GM19035 (cell line): ENCODE results near the gene SYNE4.
A peak's percentile ranks its signal among the peaks of the same experiment; 100 is the strongest.
"Not testable (repeated sequence)": the region's sequence is repeated elsewhere in the genome, so short reads cannot be mapped to it uniquely, and the experiment has no call there.

ENCODE experiments used
- ATAC-seq: cut with Tn5 transposase; IDR thresholded peaks from one replicate; pipeline ENCODE4 v1.9.1; 2021; ENCODE audit not compliant: unreplicated experiment

The SYNE4 gene, protein sequence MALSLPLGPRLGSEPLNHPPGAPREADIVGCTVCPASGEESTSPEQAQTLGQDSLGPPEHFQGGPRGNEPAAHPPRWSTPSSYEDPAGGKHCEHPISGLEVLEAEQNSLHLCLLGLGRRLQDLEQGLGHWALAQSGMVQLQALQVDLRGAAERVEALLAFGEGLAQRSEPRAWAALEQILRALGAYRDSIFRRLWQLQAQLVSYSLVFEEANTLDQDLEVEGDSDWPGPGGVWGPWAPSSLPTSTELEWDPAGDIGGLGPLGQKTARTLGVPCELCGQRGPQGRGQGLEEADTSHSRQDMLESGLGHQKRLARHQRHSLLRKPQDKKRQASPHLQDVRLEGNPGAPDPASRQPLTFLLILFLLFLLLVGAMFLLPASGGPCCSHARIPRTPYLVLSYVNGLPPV

DNA sequence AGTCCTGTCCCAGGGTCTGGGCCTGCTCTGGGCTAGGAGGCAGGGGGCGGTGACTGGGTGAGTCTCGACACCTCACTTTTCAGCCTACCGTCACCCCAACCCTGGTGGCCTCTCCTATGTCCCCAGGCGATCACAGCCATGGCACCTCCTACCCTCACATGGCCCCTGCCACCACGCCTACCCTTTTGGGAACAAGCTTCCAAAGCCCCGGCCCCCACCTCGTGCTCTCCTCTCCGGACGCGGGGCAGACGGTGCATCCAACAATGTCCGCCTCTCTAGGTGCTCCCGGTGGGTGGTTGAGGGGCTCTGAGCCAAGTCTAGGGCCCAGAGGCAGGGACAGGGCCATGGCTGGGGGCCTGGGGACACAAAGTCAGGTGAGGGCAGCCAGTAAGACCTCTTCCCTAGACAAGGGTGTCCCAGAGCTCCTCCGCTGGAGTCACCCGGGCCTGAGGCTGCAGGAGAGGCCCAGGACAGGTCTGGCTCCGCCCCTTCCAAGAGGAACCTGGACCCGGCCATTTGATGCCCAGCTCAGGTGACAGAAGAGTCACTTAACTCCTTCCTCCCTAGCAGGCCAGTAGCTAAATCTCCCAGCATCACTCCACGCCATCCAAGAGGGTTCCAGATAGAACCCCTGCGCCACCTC, at the start of gene SYNE4:
SYNE4 (minus strand) TSS at position 478 of the 643 bp plus-strand sequence; CDS start at position 346, 132 bp downstream.
- no peak for ATAC-seq

DNA sequence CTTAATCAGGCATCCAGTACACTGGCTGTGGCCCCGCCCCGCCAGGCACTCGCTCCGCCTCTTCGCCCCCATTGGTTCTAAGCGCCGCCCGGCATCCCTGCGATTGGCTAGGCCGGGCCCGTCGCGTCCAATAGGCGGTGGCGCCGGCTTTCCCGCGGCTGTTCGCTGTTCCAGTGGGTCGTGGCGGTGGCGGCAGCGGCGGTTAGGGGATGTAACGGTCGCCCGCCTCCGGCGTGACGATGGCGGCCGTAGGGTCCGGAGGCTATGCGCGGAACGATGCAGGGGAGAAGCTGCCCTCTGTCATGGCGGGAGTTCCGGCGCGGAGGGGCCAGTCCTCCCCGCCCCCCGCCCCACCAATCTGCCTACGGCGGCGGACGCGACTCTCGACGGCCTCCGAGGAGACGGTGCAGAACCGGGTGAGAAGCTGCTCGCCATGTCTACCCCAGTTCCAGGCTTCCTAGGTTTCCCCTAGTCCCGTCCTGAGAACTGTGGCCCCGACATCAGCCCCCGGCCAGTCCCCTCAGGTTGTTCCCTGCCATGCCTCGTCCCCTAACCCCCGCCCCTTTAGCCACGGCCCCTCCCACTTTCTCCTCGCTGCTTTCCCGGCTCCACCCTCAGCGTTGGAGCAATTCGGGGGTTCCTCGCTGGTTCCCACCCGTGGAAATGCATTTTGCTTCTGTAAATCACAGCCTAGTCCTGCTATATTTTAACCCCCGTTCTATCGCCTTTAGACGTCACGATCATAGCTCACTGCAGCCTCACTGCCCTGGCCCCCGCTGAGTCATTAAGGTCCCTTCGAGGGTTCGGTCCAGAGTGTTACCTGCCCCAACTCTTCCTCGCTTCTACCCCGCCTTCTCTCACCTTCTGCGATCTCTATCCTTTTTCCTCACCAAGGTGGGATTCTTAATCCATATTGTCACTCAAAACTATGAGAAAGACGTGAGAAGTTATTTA, 46.4 kb upstream of the SYNE4 start, which contains the start of gene WDR62:
WDR62 (plus strand) TSS at position 165 of the 954 bp plus-strand sequence; CDS start at position 240, 75 bp downstream.
- ATAC-seq, result peak; percentile 77

DNA sequence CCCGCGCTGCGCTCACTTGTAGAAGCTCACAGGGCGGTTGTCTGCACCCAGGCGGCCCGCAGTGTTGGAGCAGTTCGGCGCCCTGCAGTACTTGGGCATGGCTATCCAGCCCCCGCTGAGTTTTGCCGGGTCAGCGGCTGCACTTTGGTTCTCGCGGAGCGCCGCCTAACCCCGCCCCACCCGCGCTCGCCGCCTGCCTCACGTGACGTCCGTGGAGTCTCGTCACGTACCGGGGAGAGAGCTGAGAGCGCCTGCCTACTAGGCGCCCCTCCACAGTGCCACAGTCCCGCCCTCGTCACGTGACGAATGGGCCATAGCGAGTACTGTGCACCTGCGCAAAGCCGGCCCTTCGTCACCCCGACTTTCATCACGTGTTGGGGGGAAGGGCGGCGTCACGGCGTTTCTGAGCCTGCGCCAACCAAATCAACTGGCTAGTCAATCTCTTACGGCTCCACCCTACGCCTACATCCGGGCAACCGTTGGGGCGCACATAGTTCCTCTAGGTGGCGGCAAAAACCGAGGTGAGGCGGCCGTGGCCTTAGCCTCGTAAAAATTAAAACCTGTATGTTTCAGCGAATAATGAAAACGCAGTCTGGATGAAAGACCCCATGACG, 45.6 kb upstream of the SYNE4 start, which contains the start of gene THAP8:
THAP8 (minus strand) TSS at position 167 of the 614 bp plus-strand sequence; CDS start at position 99, 68 bp downstream.
- ATAC-seq, result peak; percentile 82

DNA sequence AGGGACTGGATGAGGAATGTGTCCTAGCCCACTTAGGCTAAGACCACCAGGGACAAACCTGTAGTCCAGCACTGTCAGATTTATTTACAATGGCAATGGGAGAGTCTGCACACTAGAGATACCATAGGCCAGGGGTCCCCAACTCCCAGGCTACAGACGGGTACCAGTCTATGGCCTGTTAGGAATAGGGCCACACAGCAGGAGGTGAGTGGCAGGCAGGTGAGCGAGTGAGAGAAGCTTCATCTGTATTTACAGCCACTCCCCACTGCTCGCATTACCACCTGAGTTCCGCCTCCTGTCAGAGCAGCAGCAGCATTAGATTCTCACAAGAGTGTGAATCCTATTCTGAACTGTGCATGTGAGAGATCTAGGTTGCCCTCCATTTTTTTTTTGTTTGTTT, 43.0 kb upstream of the SYNE4 start:
- ATAC-seq, result no peak

DNA sequence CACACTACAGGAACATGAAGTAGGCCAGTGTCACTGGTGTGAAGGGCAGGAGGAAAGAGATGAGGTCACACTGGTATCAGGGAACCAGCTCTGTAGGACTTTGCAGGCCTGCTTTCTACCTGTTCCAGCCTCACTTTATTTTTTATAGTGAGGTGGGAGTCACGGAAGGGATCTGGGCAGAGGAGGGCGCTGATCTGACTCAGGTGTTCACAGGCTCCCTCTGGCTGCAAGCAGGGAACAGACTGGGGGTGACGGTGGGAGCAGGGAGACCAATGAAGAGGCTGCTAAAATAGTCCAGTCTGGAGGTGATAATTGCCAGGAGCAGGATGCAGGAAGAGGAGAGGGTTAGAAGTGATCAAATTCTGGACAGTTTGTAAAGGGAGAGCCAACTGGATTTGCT, 42.6 kb upstream of the SYNE4 start:
- ATAC-seq, result no peak

DNA sequence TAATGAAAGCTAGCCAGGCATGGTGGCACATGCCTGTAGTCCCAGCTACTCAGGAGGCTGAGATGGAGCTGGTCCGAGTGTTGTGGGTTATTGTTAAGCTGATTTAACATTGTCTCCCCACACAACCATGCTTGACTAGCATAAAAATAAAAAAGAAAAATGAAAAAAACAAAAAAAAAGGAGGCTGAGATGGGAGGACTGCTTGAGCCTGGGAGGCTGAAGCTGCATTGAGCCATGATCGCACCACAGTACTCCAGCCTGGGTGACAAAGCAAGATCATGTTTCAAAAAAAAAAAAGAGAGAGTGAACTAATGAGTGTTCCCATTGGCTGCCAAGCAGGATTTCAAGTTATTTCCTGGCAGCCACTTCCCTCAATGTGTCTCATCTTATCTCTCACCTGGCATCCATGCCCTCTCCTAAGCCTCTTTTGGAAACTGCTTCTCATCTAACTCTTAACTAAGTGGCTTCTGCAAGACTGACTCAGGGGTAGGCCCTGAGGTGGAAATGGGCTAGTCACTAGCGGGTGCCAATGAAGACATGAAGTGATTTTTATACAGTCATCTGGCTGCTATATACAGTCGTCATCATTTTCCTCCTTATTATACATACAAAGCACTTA, 40.6 kb upstream of the SYNE4 start:
- ATAC-seq, result no peak

DNA sequence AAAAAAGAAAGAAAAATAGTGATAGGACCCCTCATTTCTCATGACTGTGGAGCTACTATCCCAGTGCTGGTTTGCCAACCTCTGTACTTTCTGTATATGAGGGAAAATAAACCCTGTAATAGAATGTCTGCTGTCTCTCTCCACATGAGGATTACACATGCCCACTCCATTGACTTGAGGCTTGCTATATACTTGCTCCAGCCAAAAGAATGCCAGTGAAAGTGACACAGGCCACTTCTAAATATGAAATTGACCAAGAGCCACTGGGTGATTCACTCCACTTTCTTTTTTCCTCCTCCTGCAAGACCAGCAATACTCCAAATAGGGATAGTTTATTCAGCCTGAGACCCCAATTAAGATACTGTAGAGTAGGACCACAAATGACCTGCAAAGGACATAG, 39.2 kb upstream of the SYNE4 start:
- no peak for ATAC-seq

DNA sequence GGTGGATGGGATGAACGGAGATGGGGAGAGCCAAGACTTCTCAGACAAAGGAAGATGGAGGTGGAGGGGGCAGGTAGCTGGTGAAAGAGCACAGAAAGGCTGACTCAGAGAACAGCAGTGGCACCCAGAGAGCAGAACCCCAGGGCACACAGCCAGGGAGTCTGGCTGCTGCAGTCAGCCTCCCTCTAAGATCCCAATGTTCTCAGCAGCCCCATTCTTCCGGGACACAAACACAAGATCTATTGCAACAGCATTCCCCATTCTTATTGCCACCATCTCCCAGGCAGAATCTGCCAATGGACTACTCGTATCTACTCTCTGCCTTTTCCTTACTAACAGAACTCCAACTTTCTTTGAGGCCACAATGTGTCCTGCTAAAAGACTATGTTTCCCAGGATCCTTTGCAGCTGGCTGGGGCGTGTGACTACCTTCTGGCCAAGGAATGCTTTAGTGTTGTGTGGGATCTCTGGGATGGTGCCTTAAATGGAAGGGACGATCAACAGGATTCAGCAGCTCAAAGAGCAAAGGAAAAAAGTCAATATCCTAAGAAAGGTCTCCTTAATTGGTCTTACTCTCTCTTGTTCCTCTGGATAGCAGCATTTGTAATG, 37.9 kb upstream of the SYNE4 start:
- ATAC-seq, result no peak

DNA sequence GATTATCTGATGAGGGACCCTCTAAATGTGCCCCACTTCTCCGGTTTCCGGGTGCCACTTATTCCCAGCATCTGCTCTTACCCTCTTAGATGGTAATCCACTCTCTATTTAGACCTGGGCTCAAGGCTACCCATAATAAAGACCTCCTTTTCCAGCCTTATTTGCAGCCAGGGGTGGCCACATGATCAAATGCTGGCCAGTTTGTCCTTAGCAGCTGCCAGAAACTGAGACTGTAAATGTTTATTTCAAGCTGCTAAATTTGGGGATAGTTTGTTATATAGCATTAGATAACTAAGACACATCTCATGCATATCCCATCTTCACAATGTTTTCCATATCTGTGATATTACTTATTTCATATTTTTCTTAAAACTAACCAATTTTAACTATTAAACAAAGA, 35.3 kb upstream of the SYNE4 start:
- no peak for ATAC-seq

DNA sequence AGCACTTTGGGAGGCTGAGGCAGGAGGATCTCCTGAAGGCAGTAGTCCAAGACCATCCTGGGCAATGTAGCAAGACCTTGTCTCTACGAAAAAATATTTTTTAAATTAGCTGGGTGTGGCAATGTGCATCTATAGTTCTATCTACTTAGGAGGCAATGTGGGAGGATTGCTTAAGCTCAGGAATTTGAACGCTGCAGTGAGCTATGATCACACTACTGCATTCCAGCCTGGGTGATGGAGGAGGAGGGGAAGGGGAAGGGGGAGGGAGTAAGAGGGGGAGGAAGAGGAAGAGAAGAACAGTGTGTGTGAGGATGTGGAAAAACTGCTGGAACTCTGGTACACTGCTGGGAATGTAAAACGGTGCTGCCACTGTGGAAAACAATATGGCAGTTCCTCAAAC, 33.2 kb upstream of the SYNE4 start:
- no peak for ATAC-seq

DNA sequence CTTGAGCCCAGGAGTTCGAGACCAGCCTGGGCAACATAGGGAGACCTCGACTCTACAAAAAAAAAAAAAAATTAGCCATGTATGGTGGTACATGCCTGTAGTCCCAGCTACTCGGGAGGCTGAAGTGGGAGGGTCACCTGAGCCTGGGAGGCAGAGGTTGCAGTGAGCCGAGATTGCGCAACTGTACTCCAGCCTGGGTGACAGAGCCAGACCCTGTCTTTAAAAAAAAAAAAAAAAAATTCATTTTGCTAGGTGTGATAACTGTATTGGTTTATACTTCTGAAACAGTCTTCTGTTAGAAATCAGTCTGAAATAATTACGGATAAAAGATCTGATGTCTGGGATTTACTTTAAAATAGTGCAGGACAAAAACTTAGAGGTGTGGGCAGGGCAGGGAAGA, 32.5 kb upstream of the SYNE4 start:
- ATAC-seq, result not testable (repeated sequence)

DNA sequence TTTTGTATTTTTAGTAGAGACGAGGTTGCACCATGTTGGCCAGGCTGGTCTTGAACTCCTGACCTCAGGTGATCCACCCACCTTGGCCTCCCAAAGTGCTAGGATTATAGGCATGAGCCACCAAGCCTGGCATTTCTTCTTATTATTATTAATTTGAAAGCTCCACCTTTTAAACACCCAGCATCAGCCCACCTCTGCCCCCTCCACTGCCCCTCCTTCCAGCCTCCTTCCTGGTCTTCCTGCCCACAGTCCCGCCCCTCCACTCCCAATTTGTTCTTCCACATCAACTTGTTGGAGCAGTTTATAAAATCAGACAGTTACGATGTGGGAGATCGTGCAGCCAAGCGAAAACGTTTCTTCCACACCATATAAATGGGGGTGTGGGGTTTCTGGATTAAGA, 31.9 kb upstream of the SYNE4 start:
- no peak for ATAC-seq

DNA sequence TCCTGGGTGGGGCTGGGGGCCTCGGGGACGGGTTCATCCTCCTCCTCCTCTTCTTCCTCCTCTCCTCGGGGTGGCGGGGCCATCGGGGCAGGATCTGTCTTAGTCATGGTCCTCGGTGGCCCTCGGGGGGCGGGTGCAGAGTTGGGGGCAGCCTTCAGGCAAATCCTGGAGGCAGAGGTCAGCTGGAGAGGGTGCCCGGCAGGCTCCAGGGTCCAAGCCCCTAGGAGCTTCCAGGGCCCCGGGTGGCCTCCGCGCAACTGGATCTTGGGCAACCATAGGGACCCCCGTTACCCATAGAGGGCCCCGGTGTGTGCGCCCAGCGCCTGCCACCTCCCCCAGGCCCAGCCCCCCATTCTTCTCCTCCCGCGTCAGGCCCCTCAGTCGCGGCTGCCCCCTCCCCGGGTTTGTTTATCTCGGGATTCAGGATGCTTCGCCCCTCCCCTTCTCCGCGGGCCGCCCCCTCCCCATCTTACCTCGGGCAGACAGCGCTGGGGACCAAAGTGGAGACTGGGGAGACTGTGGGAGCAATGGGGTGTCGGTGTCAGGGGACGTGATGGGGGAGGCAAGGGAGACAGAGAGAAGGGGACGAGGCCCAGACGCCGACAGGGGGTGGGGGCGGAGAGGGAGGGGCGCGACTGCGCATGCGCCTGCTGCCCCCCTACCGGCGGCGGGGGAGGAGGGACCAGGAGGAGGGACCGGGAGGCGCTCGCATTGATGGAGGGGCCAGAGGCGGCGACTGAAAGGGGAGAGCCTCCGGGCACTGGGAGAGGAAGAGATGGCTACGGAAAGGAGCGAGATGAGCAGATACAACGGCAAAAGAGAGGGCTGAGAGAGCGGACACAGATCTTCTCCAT, 23.9 kb upstream of the SYNE4 start, which contains the start of gene CLIP3:
CLIP3 (minus strand) TSS at position 623 of the 854 bp plus-strand sequence; CDS start at position 107, 516 bp downstream.
- ATAC-seq, result no peak

DNA sequence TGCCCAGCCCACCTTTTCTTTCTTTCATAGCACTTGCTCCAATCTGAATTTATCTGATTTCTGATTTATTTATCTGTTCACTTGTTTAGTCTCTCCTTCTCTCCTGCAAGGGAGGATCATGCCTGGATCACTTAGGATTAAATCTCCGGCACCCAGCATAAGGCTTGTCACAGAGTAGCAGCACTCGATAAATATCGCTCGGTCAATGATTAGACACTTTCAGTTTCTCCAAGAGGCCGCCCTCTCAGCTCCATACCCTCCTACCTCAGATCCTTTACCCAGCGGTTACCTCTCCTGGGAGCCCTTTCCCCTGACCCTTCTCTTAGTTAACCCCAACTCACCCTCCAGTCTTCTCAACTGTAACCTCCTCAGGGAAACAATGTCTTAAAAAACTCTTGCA, 22.7 kb upstream of the SYNE4 start:
- ATAC-seq, result no peak

DNA sequence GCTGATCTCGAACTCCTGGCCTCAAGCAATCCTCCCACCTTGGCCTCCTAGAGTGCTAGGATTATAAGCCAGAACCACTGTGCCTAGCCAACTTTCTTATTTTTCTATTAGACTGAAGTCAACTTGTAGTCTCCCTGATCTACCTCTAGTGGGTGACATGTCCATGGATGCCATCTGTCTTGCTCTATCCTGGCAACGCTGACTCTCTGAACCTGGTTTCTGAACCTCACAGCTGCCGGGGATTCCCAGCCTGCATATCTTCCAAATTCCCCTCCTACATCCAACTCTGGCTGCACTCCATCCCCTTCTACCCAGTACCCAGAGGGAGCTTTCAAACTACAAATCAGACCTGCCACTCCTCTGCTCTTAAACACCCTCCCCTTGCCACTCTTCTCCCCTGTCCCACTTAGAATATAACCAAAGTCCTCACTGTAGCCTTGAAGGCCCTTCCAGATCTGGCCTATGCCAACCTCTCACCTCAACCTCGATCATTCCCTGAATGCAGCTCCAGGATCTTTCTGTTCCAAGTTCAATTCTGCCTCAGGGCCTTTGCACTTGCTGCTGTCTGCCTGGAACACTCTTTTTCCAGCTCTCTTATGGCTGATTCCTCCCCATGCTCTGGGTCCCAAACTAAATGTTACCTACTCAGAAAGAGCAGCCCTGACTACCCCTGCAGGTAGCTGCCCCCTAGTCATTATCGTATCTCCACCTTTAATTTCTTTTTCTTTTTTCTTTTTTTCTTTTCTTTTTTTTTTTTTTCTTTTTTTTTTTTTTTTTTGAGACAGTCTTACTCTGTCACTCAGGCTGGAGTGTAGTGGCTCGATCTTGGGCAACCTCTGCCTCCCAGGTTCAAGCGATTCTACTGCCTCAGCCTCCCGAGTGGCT, 21.9 kb upstream of the SYNE4 start:
- ATAC-seq, result no peak

DNA sequence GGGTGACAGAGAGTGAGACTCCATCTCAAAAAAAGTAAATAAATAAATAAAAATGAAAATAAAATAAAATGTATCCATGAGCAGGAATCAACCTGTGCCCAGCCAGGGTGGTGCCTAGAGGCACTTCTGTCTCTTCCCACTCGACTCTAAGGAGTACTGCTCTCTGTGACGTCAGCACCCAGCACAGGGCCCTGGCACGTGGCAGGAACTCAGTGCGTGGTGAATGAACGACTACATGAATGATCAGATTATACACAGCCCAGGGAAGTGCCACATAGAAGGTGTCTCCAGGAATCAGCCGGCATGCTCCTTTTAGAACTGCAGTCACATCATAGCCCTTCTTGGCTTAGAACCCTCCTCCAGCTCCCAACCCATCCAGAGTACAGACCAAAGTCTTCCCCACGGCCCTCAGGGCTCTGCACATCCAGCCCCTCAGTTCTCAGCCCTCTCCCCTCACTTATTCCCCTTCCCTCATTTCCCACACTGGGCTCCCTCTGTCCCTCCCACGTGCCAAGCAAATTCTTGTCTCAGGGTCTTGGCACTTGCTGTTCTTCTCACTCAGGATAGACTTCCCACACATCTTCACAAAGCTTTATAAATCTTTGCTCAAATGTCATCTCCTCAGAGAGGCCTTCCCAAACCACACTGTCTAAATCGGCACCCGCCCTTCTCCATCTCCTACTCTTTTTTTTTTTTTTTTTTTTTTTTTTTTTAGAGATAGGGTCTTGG, 19.9 kb upstream of the SYNE4 start:
- ATAC-seq, result no peak

DNA sequence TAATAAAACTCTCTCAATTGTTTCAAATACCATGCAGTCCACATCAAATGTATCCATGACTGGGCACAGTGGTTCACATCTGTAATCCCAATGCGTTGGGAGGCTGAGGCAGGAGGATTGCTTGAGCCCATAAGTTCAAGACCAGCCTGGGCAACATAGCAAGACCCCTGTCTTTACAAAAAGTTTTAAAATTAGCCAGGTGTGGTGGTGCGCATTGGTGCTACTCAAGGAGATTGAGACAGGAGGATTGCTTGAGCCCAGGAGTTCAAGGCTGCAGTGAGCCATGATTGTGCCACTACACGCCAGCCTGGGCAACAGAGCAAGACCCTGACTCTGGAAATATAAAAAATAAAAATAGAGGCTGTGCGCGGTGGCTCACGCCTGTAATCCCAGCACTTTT, 19.1 kb upstream of the SYNE4 start:
- ATAC-seq, result no peak
